ENCODE results near the gene ECD. TPM values are rescaled to one million over a fixed set of nuclear protein-coding genes. Genes with fewer than 3 reads are reported as not detected.

ECD gene
- total RNA-seq, 1 experiment from 2014 or later: 51.8 TPM

GRCh38 chr10:73169320-73169719 lies 1.5 kb upstream of the ECD start:
- Mint-ChIP-seq H3K4me1 (ENCODE audit: low read depth, unreplicated experiment) (peaks cover 14% of the 10 kb centered on the region), H3K4me3 (ENCODE audit: unreplicated experiment) (peak overlapping the region; percentile 94), H3K36me3 (ENCODE audit: insufficient read depth, unreplicated experiment) (peaks cover 36% of the 10 kb centered on the region), H3K27me3 (ENCODE audit: insufficient read depth, unreplicated experiment) (no peaks in the 10 kb centered on the region), H3K27ac (ENCODE audit: unreplicated experiment) (no peak overlapping the region), H3K9me3 (ENCODE audit: unreplicated experiment) (no peaks in the 10 kb centered on the region)
- Histone ChIP-seq H3K4me3 (ENCODE audit: low read depth, low read length) (peak overlapping the region; percentile 82), H3K4me1 (peaks cover 10% of the 10 kb centered on the region; the same call in 1 of the 2 replicates), H3K36me3 (ENCODE audit: control insufficient read depth, insufficient read depth, low read length) (no peaks in the 10 kb centered on the region), H3K9me3 (no peaks in the 10 kb centered on the region), H3K27me3 (replicated peaks; ENCODE audit: control insufficient read depth, insufficient read depth, low read length) (no peaks in the 10 kb centered on the region)
- DNase-seq: no peak
- intact Hi-C loops (cut with micrococcal nuclease; ENCODE audit: unreplicated experiment): loop anchor here (2.0 to 5.0 kb wide), 3 partner anchors 37 to 73 kb away; partner anchors contain the start of genes NUDT13 and P4HA1
- no peak for TF ChIP-seq CTCF (IDR thresholded peaks at IDR 0.05; ENCODE audit: insufficient read depth in 1 of 2, low read depth in 1 of 2, low read length in 1 of 2, severe bottlenecking in 1 of 2, unreplicated experiment in 1 of 2)
- ChIA-PET POLR2A (interaction anchor here (0.6 to 3.0 kb wide), 4 partner anchors 48 to 215 kb away, joined by 3 to 20 read pairs (median 10); partner anchors contain the start of genes DNAJC9, P4HA1 and PLA2G12B), CTCF (interaction anchor here (0.6 to 1.5 kb wide), 3 partner anchors 14 to 214 kb away, joined by 3 to 20 read pairs (median 3); partner anchors contain the start of gene P4HA1)
- BruUV-seq (replicated peaks): no TSS peak

GRCh38 chr10:73168465-73168803 lies 626 bp upstream of the ECD start:
- no peaks in the 10 kb centered on the region for H3K9me3 Mint-ChIP-seq (ENCODE audit: unreplicated experiment)
- no peaks in the 10 kb centered on the region for H3K27me3 Mint-ChIP-seq (ENCODE audit: insufficient read depth, unreplicated experiment)
- no peaks in the 10 kb centered on the region for H3K36me3 ChIP-seq (ENCODE audit: control insufficient read depth, insufficient read depth, low read length)
- peaks cover 10% of the 10 kb centered on the region; the same call in 1 of the 2 replicates for H3K4me1 ChIP-seq
- no peak for DNase-seq
- intact Hi-C loops (cut with micrococcal nuclease; ENCODE audit: unreplicated experiment): loop anchor here (1.0 to 5.0 kb wide), 6 partner anchors 36 to 84 kb away; partner anchors contain the start of genes DNAJC9, MRPS16, NUDT13 and P4HA1
- H3K4me3 Mint-ChIP-seq (ENCODE audit: unreplicated experiment): peak overlapping the region; percentile 94
- ChIA-PET POLR2A (interaction anchor here (0.5 to 3.0 kb wide), 11 partner anchors 9 to 997 kb away, joined by 3 to 29 read pairs (median 3); partner anchors contain the start of genes DNAJC9, MRPS16 and P4HA1), CTCF (interaction anchor here (0.5 to 1.5 kb wide), 7 partner anchors 11 to 861 kb away, joined by 3 to 20 read pairs (median 5); partner anchors contain the start of genes DNAJC9 and P4HA1)
- peaks cover 14% of the 10 kb centered on the region for H3K4me1 Mint-ChIP-seq (ENCODE audit: low read depth, unreplicated experiment)
- no peak for TF ChIP-seq CTCF (IDR thresholded peaks at IDR 0.05; ENCODE audit: insufficient read depth in 1 of 2, low read depth in 1 of 2, low read length in 1 of 2, severe bottlenecking in 1 of 2, unreplicated experiment in 1 of 2)
- H3K9me3 ChIP-seq: no peaks in the 10 kb centered on the region
- H3K36me3 Mint-ChIP-seq (ENCODE audit: insufficient read depth, unreplicated experiment): peaks cover 42% of the 10 kb centered on the region
- peak overlapping the region; percentile 82 for H3K4me3 ChIP-seq (ENCODE audit: low read depth, low read length)
- H3K27me3 ChIP-seq (replicated peaks; ENCODE audit: control insufficient read depth, insufficient read depth, low read length): no peaks in the 10 kb centered on the region
- TSS peak; percentile 71 for BruUV-seq (replicated peaks)
- peak overlapping the region; percentile 98 for H3K27ac Mint-ChIP-seq (ENCODE audit: unreplicated experiment)

GRCh38 chr10:73167458-73167782 lies 388 bp downstream of the ECD start:
- Mint-ChIP-seq H3K27me3 (ENCODE audit: insufficient read depth, unreplicated experiment) (no peaks in the 10 kb centered on the region), H3K27ac (ENCODE audit: unreplicated experiment) (peak overlapping the region; percentile 98), H3K36me3 (ENCODE audit: insufficient read depth, unreplicated experiment) (peaks cover 50% of the 10 kb centered on the region), H3K4me3 (ENCODE audit: unreplicated experiment) (peak overlapping the region; percentile 94), H3K9me3 (ENCODE audit: unreplicated experiment) (no peaks in the 10 kb centered on the region), H3K4me1 (ENCODE audit: low read depth, unreplicated experiment) (peaks cover 14% of the 10 kb centered on the region)
- Histone ChIP-seq H3K36me3 (ENCODE audit: control insufficient read depth, insufficient read depth, low read length) (0 out of 2 replicates have a peak, but pooled peaks cover 4% of the 10 kb centered on the region), H3K27me3 (replicated peaks; ENCODE audit: control insufficient read depth, insufficient read depth, low read length) (no peaks in the 10 kb centered on the region), H3K4me1 (peaks cover 10% of the 10 kb centered on the region; the same call in 1 of the 2 replicates), H3K4me3 (ENCODE audit: low read depth, low read length) (peak overlapping the region; percentile 82), H3K9me3 (no peaks in the 10 kb centered on the region)
- TSS peak; percentile 65 for BruUV-seq (replicated peaks)
- ChIA-PET POLR2A (interaction anchor here (1.4 to 3.0 kb wide), 3 partner anchors 57 to 85 kb away, joined by 3 to 20 read pairs (median 10); partner anchors contain the start of genes MRPS16 and P4HA1), CTCF (no interaction called here)
- TF ChIP-seq CTCF (IDR thresholded peaks at IDR 0.05; ENCODE audit: insufficient read depth in 1 of 2, low read depth in 1 of 2, low read length in 1 of 2, severe bottlenecking in 1 of 2, unreplicated experiment in 1 of 2): no peak
- no peak for DNase-seq
- intact Hi-C loops (cut with micrococcal nuclease; ENCODE audit: unreplicated experiment): loop anchor here (5.0 kb wide), 2 partner anchors 35 to 55 kb away; partner anchors contain the start of gene NUDT13

All from Caco-2 (cell line).